ENCODE data around the gene RSPO4.

GRCh38 chr20:940926-941325 is 61.2 kb downstream of the RSPO4 start:
- no peak for TF ChIP-seq CTCF (IDR thresholded peaks at IDR 0.05)
- TF ChIP-seq POLR2A (IDR thresholded peaks at IDR 0.05): no peak
